HG03095 (cell line): ENCODE results near the gene PAX5.

Experiments used
- ATAC-seq: cut with Tn5 transposase; IDR thresholded peaks from one replicate; pipeline ENCODE4 v1.9.1; 2021; ENCODE audit warnings: moderate library complexity; ENCODE audit not compliant: unreplicated experiment

PAX5 gene

GRCh38 chr9:36987891-36988290 lies 46.2 kb downstream of the PAX5 start:
- ATAC-seq: no peak

- ATAC-seq: no peak
Observed at GRCh38 chr9:36987409-36987808, 46.7 kb downstream of the PAX5 start.

GRCh38 chr9:36986468-36987408 lies 47.3 kb downstream of the PAX5 start:
- no peak for ATAC-seq

- no peak for ATAC-seq
Observed at GRCh38 chr9:36985769-36986467, 48.1 kb downstream of the PAX5 start.

GRCh38 chr9:36985061-36985768 lies 48.9 kb downstream of the PAX5 start:
- no peak for ATAC-seq

- no peak for ATAC-seq
Observed at GRCh38 chr9:36980148-36980974, 53.7 kb downstream of the PAX5 start.

- ATAC-seq: no peak
Observed at GRCh38 chr9:36976371-36977030, 57.6 kb downstream of the PAX5 start.

GRCh38 chr9:36974731-36975130 lies 59.3 kb downstream of the PAX5 start:
- no peak for ATAC-seq

- ATAC-seq: no peak
Observed at GRCh38 chr9:36971935-36972488, 62.1 kb downstream of the PAX5 start.

GRCh38 chr9:36970007-36970888 lies 63.8 kb downstream of the PAX5 start:
- ATAC-seq: no peak

- ATAC-seq: no peak
Observed at GRCh38 chr9:36969216-36969771, 64.8 kb downstream of the PAX5 start.

- no peak for ATAC-seq
Observed at GRCh38 chr9:36968574-36969215, 65.4 kb downstream of the PAX5 start.

GRCh38 chr9:36967997-36968396 lies 66.1 kb downstream of the PAX5 start:
- no peak for ATAC-seq

- ATAC-seq: no peak
Observed at GRCh38 chr9:36966371-36967097, 67.5 kb downstream of the PAX5 start.

GRCh38 chr9:36964791-36965190 lies 69.3 kb downstream of the PAX5 start:
- ATAC-seq: no peak

GRCh38 chr9:36963346-36963745 lies 70.7 kb downstream of the PAX5 start:
- ATAC-seq: no peak

- ATAC-seq: no peak
Observed at GRCh38 chr9:36962691-36963090, 71.4 kb downstream of the PAX5 start.
